Measurements from ENCODE around the gene HAL. TPM values are rescaled to one million over a fixed set of nuclear protein-coding genes. Genes with fewer than 3 reads are reported as not detected.

HAL gene
- total and polyA plus RNA-seq, 2 of the 8 experiments (the other 6 are each of a cell fraction or from before 2014, with no cell fraction given): 0.12 to 0.17 TPM

GRCh38 chr12:95990136-95990535 lies 6.0 kb downstream of the HAL start (continued):
- TF ChIP-seq, protein P1, sequence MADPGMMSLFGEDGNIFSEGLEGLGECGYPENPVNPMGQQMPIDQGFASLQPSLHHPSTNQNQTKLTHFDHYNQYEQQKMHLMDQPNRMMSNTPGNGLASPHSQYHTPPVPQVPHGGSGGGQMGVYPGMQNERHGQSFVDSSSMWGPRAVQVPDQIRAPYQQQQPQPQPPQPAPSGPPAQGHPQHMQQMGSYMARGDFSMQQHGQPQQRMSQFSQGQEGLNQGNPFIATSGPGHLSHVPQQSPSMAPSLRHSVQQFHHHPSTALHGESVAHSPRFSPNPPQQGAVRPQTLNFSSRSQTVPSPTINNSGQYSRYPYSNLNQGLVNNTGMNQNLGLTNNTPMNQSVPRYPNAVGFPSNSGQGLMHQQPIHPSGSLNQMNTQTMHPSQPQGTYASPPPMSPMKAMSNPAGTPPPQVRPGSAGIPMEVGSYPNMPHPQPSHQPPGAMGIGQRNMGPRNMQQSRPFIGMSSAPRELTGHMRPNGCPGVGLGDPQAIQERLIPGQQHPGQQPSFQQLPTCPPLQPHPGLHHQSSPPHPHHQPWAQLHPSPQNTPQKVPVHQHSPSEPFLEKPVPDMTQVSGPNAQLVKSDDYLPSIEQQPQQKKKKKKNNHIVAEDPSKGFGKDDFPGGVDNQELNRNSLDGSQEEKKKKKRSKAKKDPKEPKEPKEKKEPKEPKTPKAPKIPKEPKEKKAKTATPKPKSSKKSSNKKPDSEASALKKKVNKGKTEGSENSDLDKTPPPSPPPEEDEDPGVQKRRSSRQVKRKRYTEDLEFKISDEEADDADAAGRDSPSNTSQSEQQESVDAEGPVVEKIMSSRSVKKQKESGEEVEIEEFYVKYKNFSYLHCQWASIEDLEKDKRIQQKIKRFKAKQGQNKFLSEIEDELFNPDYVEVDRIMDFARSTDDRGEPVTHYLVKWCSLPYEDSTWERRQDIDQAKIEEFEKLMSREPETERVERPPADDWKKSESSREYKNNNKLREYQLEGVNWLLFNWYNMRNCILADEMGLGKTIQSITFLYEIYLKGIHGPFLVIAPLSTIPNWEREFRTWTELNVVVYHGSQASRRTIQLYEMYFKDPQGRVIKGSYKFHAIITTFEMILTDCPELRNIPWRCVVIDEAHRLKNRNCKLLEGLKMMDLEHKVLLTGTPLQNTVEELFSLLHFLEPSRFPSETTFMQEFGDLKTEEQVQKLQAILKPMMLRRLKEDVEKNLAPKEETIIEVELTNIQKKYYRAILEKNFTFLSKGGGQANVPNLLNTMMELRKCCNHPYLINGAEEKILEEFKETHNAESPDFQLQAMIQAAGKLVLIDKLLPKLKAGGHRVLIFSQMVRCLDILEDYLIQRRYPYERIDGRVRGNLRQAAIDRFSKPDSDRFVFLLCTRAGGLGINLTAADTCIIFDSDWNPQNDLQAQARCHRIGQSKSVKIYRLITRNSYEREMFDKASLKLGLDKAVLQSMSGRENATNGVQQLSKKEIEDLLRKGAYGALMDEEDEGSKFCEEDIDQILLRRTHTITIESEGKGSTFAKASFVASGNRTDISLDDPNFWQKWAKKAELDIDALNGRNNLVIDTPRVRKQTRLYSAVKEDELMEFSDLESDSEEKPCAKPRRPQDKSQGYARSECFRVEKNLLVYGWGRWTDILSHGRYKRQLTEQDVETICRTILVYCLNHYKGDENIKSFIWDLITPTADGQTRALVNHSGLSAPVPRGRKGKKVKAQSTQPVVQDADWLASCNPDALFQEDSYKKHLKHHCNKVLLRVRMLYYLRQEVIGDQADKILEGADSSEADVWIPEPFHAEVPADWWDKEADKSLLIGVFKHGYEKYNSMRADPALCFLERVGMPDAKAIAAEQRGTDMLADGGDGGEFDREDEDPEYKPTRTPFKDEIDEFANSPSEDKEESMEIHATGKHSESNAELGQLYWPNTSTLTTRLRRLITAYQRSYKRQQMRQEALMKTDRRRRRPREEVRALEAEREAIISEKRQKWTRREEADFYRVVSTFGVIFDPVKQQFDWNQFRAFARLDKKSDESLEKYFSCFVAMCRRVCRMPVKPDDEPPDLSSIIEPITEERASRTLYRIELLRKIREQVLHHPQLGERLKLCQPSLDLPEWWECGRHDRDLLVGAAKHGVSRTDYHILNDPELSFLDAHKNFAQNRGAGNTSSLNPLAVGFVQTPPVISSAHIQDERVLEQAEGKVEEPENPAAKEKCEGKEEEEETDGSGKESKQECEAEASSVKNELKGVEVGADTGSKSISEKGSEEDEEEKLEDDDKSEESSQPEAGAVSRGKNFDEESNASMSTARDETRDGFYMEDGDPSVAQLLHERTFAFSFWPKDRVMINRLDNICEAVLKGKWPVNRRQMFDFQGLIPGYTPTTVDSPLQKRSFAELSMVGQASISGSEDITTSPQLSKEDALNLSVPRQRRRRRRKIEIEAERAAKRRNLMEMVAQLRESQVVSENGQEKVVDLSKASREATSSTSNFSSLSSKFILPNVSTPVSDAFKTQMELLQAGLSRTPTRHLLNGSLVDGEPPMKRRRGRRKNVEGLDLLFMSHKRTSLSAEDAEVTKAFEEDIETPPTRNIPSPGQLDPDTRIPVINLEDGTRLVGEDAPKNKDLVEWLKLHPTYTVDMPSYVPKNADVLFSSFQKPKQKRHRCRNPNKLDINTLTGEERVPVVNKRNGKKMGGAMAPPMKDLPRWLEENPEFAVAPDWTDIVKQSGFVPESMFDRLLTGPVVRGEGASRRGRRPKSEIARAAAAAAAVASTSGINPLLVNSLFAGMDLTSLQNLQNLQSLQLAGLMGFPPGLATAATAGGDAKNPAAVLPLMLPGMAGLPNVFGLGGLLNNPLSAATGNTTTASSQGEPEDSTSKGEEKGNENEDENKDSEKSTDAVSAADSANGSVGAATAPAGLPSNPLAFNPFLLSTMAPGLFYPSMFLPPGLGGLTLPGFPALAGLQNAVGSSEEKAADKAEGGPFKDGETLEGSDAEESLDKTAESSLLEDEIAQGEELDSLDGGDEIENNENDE (IDR thresholded peaks at IDR 0.05; ENCODE audit: insufficient replicate concordance, low read length): no peak
- TF ChIP-seq E2F6 (IDR thresholded peaks at IDR 0.05): no peak
- no peak for TF ChIP-seq YY1 (IDR thresholded peaks at IDR 0.05; ENCODE audit: low read depth, low read length)
- no peak for TF ChIP-seq EGR1 (IDR thresholded peaks at IDR 0.05; ENCODE audit: borderline replicate concordance, low read depth, low read length)
- TF ChIP-seq CREB1 (IDR thresholded peaks at IDR 0.05): no peak
